Hepatocyte (in vitro differentiated cells): ENCODE results near the gene ZPLD1.

Experiments used
- CTCF ChIP-seq: fragments of 200-600 bp; sonication (generic); IDR thresholded peaks from 2 replicates; pipeline ENCODE4 v1.5.1; 2016; ENCODE audit warnings: antibody characterized with exemption, mild to moderate bottlenecking; ENCODE audit not compliant: poor library complexity
- EZH2 ChIP-seq: fragments of 200-600 bp; sonication (generic); IDR thresholded peaks from 2 replicates; pipeline ENCODE4 v1.6.1; 2016; ENCODE audit warnings: antibody characterized with exemption, mild to moderate bottlenecking, borderline replicate concordance
- EZH2phosphoT487 ChIP-seq: fragments of 200-600 bp; sonication (generic); IDR thresholded peaks from one replicate; pipeline ENCODE4 v1.6.1; 2018; ENCODE audit warnings: antibody characterized with exemption, mild to moderate bottlenecking, low read depth, moderate library complexity; ENCODE audit not compliant: unreplicated experiment, severe bottlenecking

- no peak for TF ChIP-seq CTCF
- no peak for TF ChIP-seq EZH2
- no peak for TF ChIP-seq EZH2phosphoT487
Measured at GRCh38 chr3:102525624-102526023, 90.8 kb downstream of the ZPLD1 start.
